HG02571 (cell line): ENCODE data around the gene ZFAND6.

ENCODE experiments used
- ATAC-seq: cut with Tn5 transposase; IDR thresholded peaks from one replicate; pipeline ENCODE4 v1.9.1; 2021; ENCODE audit warnings: mild to moderate bottlenecking, moderate library complexity; ENCODE audit not compliant: unreplicated experiment

ZFAND6 gene

DNA sequence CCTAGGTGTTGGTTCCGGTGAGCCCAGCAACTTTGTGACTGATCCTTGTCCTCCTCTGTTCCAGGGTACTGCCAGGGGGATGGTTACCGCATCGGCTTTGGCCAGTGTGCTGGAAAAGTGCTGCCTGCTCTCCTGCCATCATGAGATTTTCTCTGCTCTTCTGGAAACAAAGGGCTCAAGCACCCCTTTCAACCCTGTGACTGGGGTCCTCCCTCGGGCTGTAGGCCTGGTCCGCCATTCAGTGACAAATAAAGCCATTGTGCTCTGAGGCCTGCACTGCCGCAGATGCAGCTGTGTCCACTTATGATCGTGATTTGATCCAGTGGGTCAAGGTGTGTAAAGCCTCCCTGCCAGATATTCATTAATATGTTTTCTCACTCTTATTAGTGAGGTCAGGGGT is 126.6 kb downstream of the ZFAND6 start:
- no peak for ATAC-seq

DNA sequence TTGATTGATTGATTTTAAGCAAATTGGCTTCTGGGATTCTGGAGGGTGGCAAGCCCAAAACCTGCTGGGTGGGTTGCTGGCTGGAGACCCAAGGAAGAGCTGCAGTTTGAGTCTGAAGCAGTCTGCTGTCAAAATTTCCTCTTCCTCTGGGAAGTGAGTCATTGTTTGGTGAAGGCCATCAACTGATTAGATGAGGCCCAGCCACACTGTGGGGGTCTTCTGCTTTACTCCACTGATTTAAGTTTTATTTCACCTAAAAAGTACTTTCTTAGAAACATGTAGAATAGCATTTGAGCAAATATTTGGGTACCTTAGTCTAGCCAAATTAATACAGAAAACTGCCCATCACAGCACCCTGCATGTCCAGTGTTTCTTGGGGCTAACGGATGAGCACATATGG is 127.1 kb downstream of the ZFAND6 start:
- no peak for ATAC-seq
